ENCODE measurements around the gene SLC6A9.

Gene SLC6A9

DNA sequence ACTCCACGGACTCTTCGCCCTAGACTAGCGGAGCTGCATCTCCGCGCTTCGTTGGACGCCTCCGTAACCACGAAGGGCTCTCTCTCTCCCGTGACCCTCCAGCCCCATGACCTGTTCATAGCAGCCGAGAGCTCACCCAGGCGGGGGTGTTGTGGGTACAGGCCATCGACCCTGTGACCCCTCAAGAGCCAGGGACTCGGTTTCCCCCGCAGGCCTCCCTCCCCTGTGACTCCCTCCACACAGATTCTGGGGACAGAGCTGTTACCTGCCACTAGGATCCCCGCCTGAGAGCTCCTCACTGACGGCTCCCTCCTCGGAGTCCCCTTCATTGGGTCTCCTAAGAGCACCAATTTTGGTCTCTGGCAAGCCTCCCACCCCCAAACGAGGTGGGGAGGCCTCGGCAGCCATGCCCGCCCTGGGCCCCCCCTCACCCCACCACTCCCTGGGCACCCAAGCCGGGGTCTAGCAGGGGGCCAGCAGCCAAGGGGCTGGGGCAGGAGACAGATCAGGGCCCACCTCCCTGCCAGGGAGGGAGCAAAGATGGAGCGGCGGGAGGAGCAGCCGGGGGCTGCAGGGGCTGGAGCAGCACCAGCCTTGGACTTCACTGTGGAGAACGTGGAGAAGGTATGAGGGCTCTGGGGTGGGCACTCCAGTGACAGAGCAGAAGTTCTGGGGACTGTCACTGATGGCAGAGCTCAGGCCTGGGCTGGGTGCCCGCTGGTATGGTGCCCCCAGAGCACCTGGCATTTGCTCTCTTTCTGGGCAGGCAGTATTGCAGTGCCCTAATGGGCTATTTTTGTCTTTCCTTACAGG, 84.0 kb downstream of the SLC6A9 start:
- no peak for DNase-seq (ENCODE audit: low read depth, low spot score)
- ChIA-PET POLR2A (interaction anchor here (1.6 kb wide), 1 partner anchor 9 kb away, joined by 4 read pairs; no protein-coding TSS in a partner anchor), CTCF (interaction anchor here (1.0 to 10.1 kb wide), 11 partner anchors 9 to 211 kb away, joined by 3 to 167 read pairs (median 5); partner anchors contain the start of genes ARTN and DPH2)
- H3K4me3 ChIP-seq (ENCODE audit: low read depth, low read length) = peak overlapping the region; percentile 86
- TF ChIP-seq, protein P1, sequence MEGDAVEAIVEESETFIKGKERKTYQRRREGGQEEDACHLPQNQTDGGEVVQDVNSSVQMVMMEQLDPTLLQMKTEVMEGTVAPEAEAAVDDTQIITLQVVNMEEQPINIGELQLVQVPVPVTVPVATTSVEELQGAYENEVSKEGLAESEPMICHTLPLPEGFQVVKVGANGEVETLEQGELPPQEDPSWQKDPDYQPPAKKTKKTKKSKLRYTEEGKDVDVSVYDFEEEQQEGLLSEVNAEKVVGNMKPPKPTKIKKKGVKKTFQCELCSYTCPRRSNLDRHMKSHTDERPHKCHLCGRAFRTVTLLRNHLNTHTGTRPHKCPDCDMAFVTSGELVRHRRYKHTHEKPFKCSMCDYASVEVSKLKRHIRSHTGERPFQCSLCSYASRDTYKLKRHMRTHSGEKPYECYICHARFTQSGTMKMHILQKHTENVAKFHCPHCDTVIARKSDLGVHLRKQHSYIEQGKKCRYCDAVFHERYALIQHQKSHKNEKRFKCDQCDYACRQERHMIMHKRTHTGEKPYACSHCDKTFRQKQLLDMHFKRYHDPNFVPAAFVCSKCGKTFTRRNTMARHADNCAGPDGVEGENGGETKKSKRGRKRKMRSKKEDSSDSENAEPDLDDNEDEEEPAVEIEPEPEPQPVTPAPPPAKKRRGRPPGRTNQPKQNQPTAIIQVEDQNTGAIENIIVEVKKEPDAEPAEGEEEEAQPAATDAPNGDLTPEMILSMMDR (IDR thresholded peaks at IDR 0.05; ENCODE audit: insufficient read depth, low read length, missing control alignments) = no peak
